CD4-positive, alpha-beta memory T cell (primary cell): ENCODE data around the gene FLYWCH1. TPM values are rescaled to one million over a fixed set of nuclear protein-coding genes. Genes with fewer than 3 reads are reported as not detected.

Experiments used
- CTCF ChIA-PET: fragments of 350-600 bp; sonication (Branson Sonifier 250); formaldehyde crosslinking; loops from one replicate; lab custom pipeline; 2021; ENCODE audit warnings: inconsistent platforms; ENCODE audit not compliant: partially characterized antibody; lab: Charles Lee
- POLR2A ChIA-PET: fragments of 350-600 bp; sonication (Branson Sonifier 250); formaldehyde crosslinking; loops from one replicate; lab custom pipeline; 2021; ENCODE audit not compliant: partially characterized antibody; lab: Charles Lee
- DNase-seq, 5 donors: peaks; one replicate each; pipeline versions ENCODE4 v3.0.0 to v3.0.0-alpha.2; 2020 to 2022; ENCODE audit warnings: mixed read lengths in 1 of 5
- H3K27ac ChIP-seq: one replicate; pipeline ENCODE4 v1.7.0; 2013; ENCODE audit warnings: low read depth, low read length
- H3K27me3 ChIP-seq: 2 replicates; pipeline ENCODE4 v1.7.0; 2013; ENCODE audit warnings: mild to moderate bottlenecking, low read length, moderate library complexity; ENCODE audit not compliant: insufficient read depth
- H3K36me3 ChIP-seq: 2 replicates; pipeline ENCODE4 v1.7.0; 2013; ENCODE audit warnings: mild to moderate bottlenecking, low read length, moderate library complexity; ENCODE audit not compliant: insufficient read depth
- H3K4me1 ChIP-seq: 2 replicates; pipeline ENCODE4 v1.7.0; 2013; ENCODE audit warnings: mild to moderate bottlenecking, low read length, moderate library complexity; ENCODE audit not compliant: insufficient read depth
- H3K4me3 ChIP-seq, 2 donors: one replicate each; pipeline ENCODE4 v1.7.0; 2013; ENCODE audit warnings: low read length in 2 of 2, mild to moderate bottlenecking in 1 of 2
- H3K9me3 ChIP-seq, 2 donors: one replicate each; pipeline ENCODE4 v1.7.0; 2013; ENCODE audit warnings: low read length in 2 of 2, control low read depth in 1 of 2; ENCODE audit not compliant: control insufficient read depth in 1 of 2
- H3K27ac Mint-ChIP-seq, 7 donors: one replicate each; pipeline ENCODE4 v1.8.0; 2020 to 2021; ENCODE audit warnings: mixed read lengths in 7 of 7, mild to moderate bottlenecking in 6 of 7, inconsistent platforms in 3 of 7, moderate library complexity in 3 of 7
- H3K27me3 Mint-ChIP-seq, 2 donors: one replicate each; pipeline ENCODE4 v1.8.0; 2020 to 2021; ENCODE audit warnings: mixed read lengths in 2 of 2
- H3K36me3 Mint-ChIP-seq, 2 donors: one replicate each; pipeline ENCODE4 v1.8.0; 2020 to 2021; ENCODE audit warnings: mixed read lengths in 2 of 2, inconsistent platforms in 1 of 2, mild to moderate bottlenecking in 1 of 2
- H3K4me1 Mint-ChIP-seq, 4 donors: one replicate each; pipeline ENCODE4 v1.8.0; 2020 to 2021; ENCODE audit warnings: mixed read lengths in 4 of 4, mild to moderate bottlenecking in 1 of 4
- H3K4me3 Mint-ChIP-seq, 8 donors: one replicate each; pipeline ENCODE4 v1.8.0; 2020 to 2021; ENCODE audit warnings: mixed read lengths in 8 of 8, mild to moderate bottlenecking in 7 of 8, moderate library complexity in 6 of 8, inconsistent platforms in 3 of 8
- H3K9me3 Mint-ChIP-seq, 8 donors: one replicate each; pipeline ENCODE4 v1.8.0; 2020 to 2021; ENCODE audit warnings: mixed read lengths in 8 of 8, mild to moderate bottlenecking in 5 of 8, inconsistent platforms in 3 of 8, moderate library complexity in 1 of 8
- intact Hi-C: fragments of 100-400 bp; cut with micrococcal nuclease; formaldehyde crosslinking; loops from one replicate; pipeline ENCODE4 v1.15.1; 2023
- polyA plus RNA-seq, 2 donors: library from polyadenylated mRNA; unstranded; fragments of 300-500 nt; fragmentation: Illumina TruSeq; gene quantifications; one replicate each; pipeline ENCODE4 v1.2.3, GENCODE V29; 2021
- total RNA-seq, 2 experiments: library from RNA; stranded (reverse); gene quantifications; one replicate each; pipeline ENCODE4 v1.2.3, GENCODE V29; 2021

Gene FLYWCH1
- total and polyA plus RNA-seq, 4 experiments from 2014 or later, result 7.1 to 123 (median 71.3) TPM

- Histone ChIP-seq H3K4me1 (peaks cover 55% of the 10 kb centered on the region), H3K27ac (no peak overlapping the region), H3K36me3 (no peaks in the 10 kb centered on the region), H3K4me3 (no peak overlapping the region), H3K9me3 (no peaks in the 10 kb centered on the region), H3K27me3 (peaks cover 23% of the 10 kb centered on the region)
- Mint-ChIP-seq H3K9me3 (peaks cover 0 to 3% (median 0%) of the 10 kb centered on the region in 8 donors), H3K4me3 (peak overlapping the region in 3 of 8 donors; percentile 21 to 84 (median 79)), H3K36me3 (no peaks in the 10 kb centered on the region), H3K27me3 (peaks cover 11 to 15% of the 10 kb centered on the region in 2 donors), H3K4me1 (peaks cover 4 to 39% (median 23%) of the 10 kb centered on the region in 4 donors), H3K27ac (peak overlapping the region in 1 of 7 donors; percentile 62)
- peak in 1 of 5 donors; percentile 16 for DNase-seq
- ChIA-PET CTCF (no interaction called here), POLR2A (interaction anchor here (6.8 kb wide), 1 partner anchor 15 kb away, joined by 49 read pairs; the partner anchor contains the start of gene PKMYT1)
- intact Hi-C loops, result loop anchor here (5.0 kb wide), 1 partner anchor 85 kb away; the partner anchor contains the start of gene FLYWCH2
Measured at GRCh38 chr16:2967721-2968161, 56.0 kb downstream of the FLYWCH1 start.

- H3K9me3 ChIP-seq, result no peaks in the 10 kb centered on the region
- Mint-ChIP-seq H3K4me1 (peaks cover 3 to 38% (median 23%) of the 10 kb centered on the region in 4 donors), H3K4me3 (peak overlapping the region; percentile 68 to 84 (median 78)), H3K9me3 (peaks cover 0 to 3% (median 0%) of the 10 kb centered on the region in 8 donors), H3K27me3 (peaks cover 11 to 15% of the 10 kb centered on the region in 2 donors), H3K27ac (peak overlapping the region in 3 of 7 donors; percentile 52 to 78 (median 62)), H3K36me3 (no peaks in the 10 kb centered on the region)
- H3K36me3 ChIP-seq, result no peaks in the 10 kb centered on the region
- ChIA-PET POLR2A (interaction anchor here (6.8 kb wide), 1 partner anchor 14 kb away, joined by 49 read pairs; the partner anchor contains the start of gene PKMYT1), CTCF (no interaction called here)
- no peak overlapping the region for H3K27ac ChIP-seq
- H3K4me1 ChIP-seq, result peaks cover 50% of the 10 kb centered on the region
- intact Hi-C loops, result loop anchor here (5.0 kb wide), 1 partner anchor 86 kb away; the partner anchor contains the start of gene FLYWCH2
- no peak for DNase-seq
- H3K27me3 ChIP-seq, result peaks cover 23% of the 10 kb centered on the region
- peak overlapping the region in 1 of 2 donors; percentile 28 for H3K4me3 ChIP-seq
Measured at GRCh38 chr16:2968368-2968737, 56.6 kb downstream of the FLYWCH1 start.

- H3K9me3 Mint-ChIP-seq, result peaks cover 0 to 3% (median 0%) of the 10 kb centered on the region in 8 donors
- H3K27me3 Mint-ChIP-seq, result peaks cover 8 to 15% of the 10 kb centered on the region in 2 donors
- peaks cover 23% of the 10 kb centered on the region for H3K27me3 ChIP-seq
- peaks cover 44% of the 10 kb centered on the region for H3K4me1 ChIP-seq
- peak within 1 kb of the TSS; percentile 26 for H3K27ac ChIP-seq
- CTCF ChIA-PET, result interaction anchor here (0.7 to 1.3 kb wide), 2 partner anchors 22 to 61 kb away, joined by 3 read pairs; no protein-coding TSS in a partner anchor
- H3K9me3 ChIP-seq, result no peaks in the 10 kb centered on the region
- peaks cover 3 to 33% (median 20%) of the 10 kb centered on the region in 4 donors for H3K4me1 Mint-ChIP-seq
- peak within 1 kb of the TSS; percentile 28 to 64 for H3K4me3 ChIP-seq
- DNase-seq, result peak; percentile 67 to 79 (median 76)
- peak within 1 kb of the TSS; percentile 68 to 84 (median 78) for H3K4me3 Mint-ChIP-seq
- peak within 1 kb of the TSS in 3 of 7 donors; percentile 52 to 78 (median 62) for H3K27ac Mint-ChIP-seq
- intact Hi-C loops, result loop anchor here (1.0 to 5.0 kb wide), 2 partner anchors 11 to 87 kb away; partner anchors contain the start of genes FLYWCH2 and PKMYT1
- H3K36me3 Mint-ChIP-seq, result no peaks in the 10 kb centered on the region
- POLR2A ChIA-PET, result interaction anchor here (6.8 kb wide), 1 partner anchor 13 kb away, joined by 49 read pairs; the partner anchor contains the start of gene PKMYT1
- H3K36me3 ChIP-seq, result no peaks in the 10 kb centered on the region
Measured at GRCh38 chr16:2968738-2969544, 57.2 kb downstream of the FLYWCH1 start, which contains the start of gene PAQR4. PAQR4 (plus strand) TSS chr16:2969348; CDS start chr16:2969675, 327 bp downstream.

- Histone ChIP-seq H3K36me3 (no peaks in the 10 kb centered on the region), H3K27ac (peak overlapping the region; percentile 26), H3K9me3 (no peaks in the 10 kb centered on the region), H3K4me3 (peak overlapping the region in 1 of 2 donors; percentile 64), H3K4me1 (peaks cover 35% of the 10 kb centered on the region), H3K27me3 (peaks cover 23% of the 10 kb centered on the region)
- DNase-seq, result peak; percentile 44 to 64 (median 57)
- intact Hi-C loops, result loop anchor here (1.0 to 5.0 kb wide), 2 partner anchors 10 to 88 kb away; partner anchors contain the start of genes FLYWCH2 and PKMYT1
- Mint-ChIP-seq H3K9me3 (peaks cover 0 to 3% (median 0%) of the 10 kb centered on the region in 8 donors), H3K27me3 (peaks cover 6 to 13% of the 10 kb centered on the region in 2 donors), H3K4me3 (peak overlapping the region; percentile 27 to 73 (median 64)), H3K36me3 (no peaks in the 10 kb centered on the region), H3K27ac (no peak overlapping the region), H3K4me1 (peaks cover 3 to 28% (median 17%) of the 10 kb centered on the region in 4 donors)
- POLR2A ChIA-PET, result interaction anchor here (1.0 to 6.8 kb wide), 2 partner anchors 13 to 53 kb away, joined by 3 to 49 read pairs; partner anchors contain the start of gene PKMYT1
- CTCF ChIA-PET, result interaction anchor here (0.6 to 1.3 kb wide), 5 partner anchors 9 to 1582 kb away, joined by 3 to 5 read pairs (median 3); no protein-coding TSS in a partner anchor
Measured at GRCh38 chr16:2969545-2970521, 58.1 kb downstream of the FLYWCH1 start.

- Mint-ChIP-seq H3K4me3 (peak overlapping the region in 7 of 8 donors; percentile 31 to 68 (median 61)), H3K36me3 (no peaks in the 10 kb centered on the region), H3K27ac (peak overlapping the region in 1 of 7 donors; percentile 4), H3K9me3 (peaks cover 0 to 3% (median 0%) of the 10 kb centered on the region in 8 donors), H3K4me1 (peaks cover 3 to 21% (median 15%) of the 10 kb centered on the region in 4 donors), H3K27me3 (peaks cover 6 to 11% of the 10 kb centered on the region in 2 donors)
- DNase-seq, result no peak
- ChIA-PET POLR2A (interaction anchor here (1.0 to 6.8 kb wide), 2 partner anchors 12 to 52 kb away, joined by 3 to 49 read pairs; partner anchors contain the start of gene PKMYT1), CTCF (interaction anchor here (0.6 to 1.3 kb wide), 4 partner anchors 8 to 1583 kb away, joined by 3 to 5 read pairs (median 3); no protein-coding TSS in a partner anchor)
- Histone ChIP-seq H3K27ac (no peak overlapping the region), H3K27me3 (peaks cover 21% of the 10 kb centered on the region), H3K4me3 (peak overlapping the region in 1 of 2 donors; percentile 64), H3K9me3 (no peaks in the 10 kb centered on the region), H3K4me1 (peaks cover 30% of the 10 kb centered on the region), H3K36me3 (no peaks in the 10 kb centered on the region)
- intact Hi-C loops, result no loop called here
Measured at GRCh38 chr16:2970563-2970962, 58.8 kb downstream of the FLYWCH1 start.
